ENCODE measurements around the gene MMP25. TPM values are rescaled to one million over a fixed set of nuclear protein-coding genes. Genes with fewer than 3 reads are reported as not detected.

The MMP25 gene
- total and polyA plus RNA-seq, 9 of the 15 experiments (the other 6 are each of a cell fraction or from before 2014, with no cell fraction given), result 0.03 to 0.04 TPM; not detected in 7

- TF ChIP-seq MGA (IDR thresholded peaks at IDR 0.05), result no peak
- no peak for TF ChIP-seq E4F1 (CRISPR knock-in tag; IDR thresholded peaks at IDR 0.05; ENCODE audit: borderline replicate concordance)
- no peak for TF ChIP-seq RNF2 (IDR thresholded peaks at IDR 0.05)
- TF ChIP-seq RB1 (IDR thresholded peaks at IDR 0.05; ENCODE audit: low read depth), result 0 out of 2 replicates have a peak, but pooled peaks have one; percentile 22
- no peak for TF ChIP-seq NCOA2 (IDR thresholded peaks at IDR 0.05; ENCODE audit: partially characterized antibody in 2 of 2)
- TF ChIP-seq ZFP1 (CRISPR knock-in tag; IDR thresholded peaks at IDR 0.05), result no peak
- TF ChIP-seq TAF15 (IDR thresholded peaks at IDR 0.05; ENCODE audit: low read depth, low read length), result no peak
- TF ChIP-seq SFPQ (IDR thresholded peaks at IDR 0.05; ENCODE audit: low read depth, low read length), result no peak
- TF ChIP-seq GTF2E2 (tag; IDR thresholded peaks at IDR 0.05), result no peak
- no peak for TF ChIP-seq ELK1 (CRISPR knock-in tag; IDR thresholded peaks at IDR 0.05)
- no peak for TF ChIP-seq SRSF9 (IDR thresholded peaks at IDR 0.05; ENCODE audit: borderline replicate concordance, low read depth, low read length)
Measured at GRCh38 chr16:3004319-3004718, 42.0 kb upstream of the MMP25 start (continued).

All from K562 (cell line).